ENCODE measurements around the gene FNDC3A. TPM values are rescaled to one million over a fixed set of nuclear protein-coding genes. Genes with fewer than 3 reads are reported as not detected.

The FNDC3A gene
- total RNA-seq, 2 donors from 2014 or later: 35.3 to 39.0 TPM

- H3K27me3 Mint-ChIP-seq: peaks cover 0 to 2% of the 10 kb centered on the region in 2 donors
- ATAC-seq: peak in 1 of 2 donors; percentile 59
- H3K9me3 Mint-ChIP-seq: no peaks in the 10 kb centered on the region
- no peak for DNase-seq (ENCODE audit: low spot score)
- no peaks in the 10 kb centered on the region for H3K36me3 Mint-ChIP-seq
- H3K4me3 Mint-ChIP-seq: no peak overlapping the region
- H3K27ac Mint-ChIP-seq: no peak overlapping the region
- H3K4me1 Mint-ChIP-seq (ENCODE audit: low read depth in 2 of 2): no peaks in the 10 kb centered on the region
These were observed 264.3 kb downstream of the FNDC3A start for GRCh38 chr13:49240017-49240416.

- Mint-ChIP-seq H3K27me3 (peaks cover 0 to 2% of the 10 kb centered on the region in 2 donors), H3K9me3 (no peaks in the 10 kb centered on the region), H3K4me3 (no peak overlapping the region), H3K36me3 (no peaks in the 10 kb centered on the region), H3K4me1 (ENCODE audit: low read depth in 2 of 2) (no peaks in the 10 kb centered on the region), H3K27ac (no peak overlapping the region)
- no peak for DNase-seq (ENCODE audit: low spot score)
- no peak for ATAC-seq
These were observed 265.6 kb downstream of the FNDC3A start for GRCh38 chr13:49241296-49241695.

GRCh38 chr13:49245101-49245500 lies 269.4 kb downstream of the FNDC3A start:
- Mint-ChIP-seq H3K4me3 (no peak overlapping the region), H3K27me3 (peaks cover 0 to 2% of the 10 kb centered on the region in 2 donors), H3K4me1 (ENCODE audit: low read depth in 2 of 2) (peaks cover 16 to 22% of the 10 kb centered on the region in 2 donors), H3K27ac (no peak overlapping the region), H3K36me3 (peaks cover 2% of the 10 kb centered on the region), H3K9me3 (no peaks in the 10 kb centered on the region)
- no peak for DNase-seq (ENCODE audit: low spot score)
- no peak for ATAC-seq

DNA sequence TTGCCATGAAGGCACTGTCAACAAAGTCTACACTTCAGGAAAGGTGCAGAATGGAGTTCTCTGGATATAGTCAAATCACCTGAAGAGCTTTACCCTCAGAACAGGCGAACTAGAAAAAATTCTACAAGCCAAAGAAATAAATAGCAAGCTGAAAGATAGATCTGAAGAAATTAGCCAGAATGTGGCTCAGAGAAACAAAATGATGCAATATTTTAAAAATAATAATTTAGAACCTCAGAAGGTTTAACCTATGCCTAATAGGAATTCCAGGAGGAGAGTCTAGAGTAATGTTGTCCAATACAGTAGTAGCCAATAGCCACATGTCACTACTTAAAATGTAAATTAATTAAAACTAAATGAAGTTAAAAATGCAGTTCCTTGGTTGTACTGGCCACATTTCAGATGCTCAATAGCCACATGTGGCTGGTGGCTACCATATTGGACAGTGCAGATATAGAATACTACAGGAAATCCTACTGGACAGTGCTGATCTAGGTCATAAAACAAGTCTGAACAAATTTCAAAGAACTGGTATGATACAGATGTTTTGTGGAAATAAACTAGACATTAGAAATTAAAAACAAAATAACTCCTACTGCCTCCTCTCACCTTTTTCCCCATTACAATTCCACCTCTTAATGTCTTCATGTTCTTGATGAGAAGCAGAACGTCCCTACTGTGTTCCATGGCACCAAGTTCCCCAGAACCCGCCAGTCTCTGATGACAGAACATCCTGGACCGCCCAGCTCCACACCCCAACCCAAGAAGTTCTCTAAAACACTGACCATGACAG lies 271.3 kb downstream of the FNDC3A start:
- peak overlapping the region; percentile 87 to 95 for H3K27ac Mint-ChIP-seq
- H3K4me1 Mint-ChIP-seq (ENCODE audit: low read depth in 2 of 2): peaks cover 20 to 26% of the 10 kb centered on the region in 2 donors
- H3K4me3 Mint-ChIP-seq: peak overlapping the region; percentile 98
- H3K36me3 Mint-ChIP-seq: peaks cover 7% of the 10 kb centered on the region
- DNase-seq (ENCODE audit: low spot score) (no peak), ATAC-seq (peak; percentile 62 to 67)
- peaks cover 0 to 2% of the 10 kb centered on the region in 2 donors for H3K27me3 Mint-ChIP-seq
- H3K9me3 Mint-ChIP-seq: no peaks in the 10 kb centered on the region

DNA sequence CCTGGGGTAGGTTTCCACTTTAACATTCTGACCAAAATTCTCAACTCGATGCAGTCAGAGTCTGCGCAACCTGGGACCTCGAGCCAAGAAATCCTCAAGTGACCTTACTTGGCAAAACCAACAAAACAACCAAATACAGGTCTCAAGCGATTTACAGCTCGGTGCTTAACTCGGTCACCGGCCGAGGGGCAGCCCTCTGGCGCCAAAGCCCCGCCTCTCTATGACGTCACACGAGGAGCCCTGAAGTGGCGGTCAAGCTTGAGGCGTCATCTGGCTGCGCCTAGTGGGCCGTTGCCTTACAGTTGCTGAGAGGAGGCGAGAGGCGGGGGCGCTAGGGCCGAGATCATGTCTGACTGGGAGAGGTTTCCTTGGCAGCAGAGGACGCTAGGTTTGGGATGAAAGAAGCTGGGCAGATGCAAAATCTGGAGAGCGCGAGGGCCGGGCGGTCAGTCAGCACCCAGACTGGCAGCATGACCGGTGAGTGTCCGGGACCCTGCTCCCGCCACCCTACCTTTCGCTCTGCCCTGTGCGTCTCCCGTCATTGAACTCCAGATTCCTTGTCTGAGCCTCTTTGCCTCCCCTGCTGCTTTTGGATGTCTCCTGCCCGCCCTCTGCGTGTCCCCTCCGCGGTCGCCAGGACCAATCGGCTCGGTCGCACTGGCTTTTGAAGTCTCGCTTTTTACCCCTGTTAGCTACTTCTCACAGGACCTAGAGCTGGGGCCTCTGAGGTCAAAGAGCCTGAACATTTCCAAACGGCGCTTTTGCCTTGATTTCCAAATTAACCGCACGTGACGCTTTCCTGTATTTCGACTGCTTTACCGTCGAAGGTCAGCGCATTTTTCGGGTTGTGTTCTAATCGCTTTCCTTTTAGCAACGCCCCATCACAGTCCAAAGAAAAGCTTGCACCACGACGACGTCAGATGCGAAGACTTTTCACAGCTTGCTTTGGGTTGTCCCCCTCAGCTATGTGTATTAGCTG lies 272.2 kb downstream of the FNDC3A start, which contains the start of gene CDADC1:
CDADC1 (plus strand) TSS at position 283 of the 979 bp plus-strand sequence; CDS start at position 396, 113 bp downstream.
- Mint-ChIP-seq H3K9me3 (no peaks in the 10 kb centered on the region), H3K27ac (peak within 1 kb of the TSS; percentile 87 to 95), H3K4me3 (peak within 1 kb of the TSS; percentile 98), H3K36me3 (peaks cover 7% of the 10 kb centered on the region), H3K4me1 (ENCODE audit: low read depth in 2 of 2) (peaks cover 21 to 26% of the 10 kb centered on the region in 2 donors), H3K27me3 (peaks cover 0 to 2% of the 10 kb centered on the region in 2 donors)
- ATAC-seq (peak; percentile 97 to 98), DNase-seq (ENCODE audit: low spot score) (peak; percentile 96)

GRCh38 chr13:49248622-49249002 lies 272.9 kb downstream of the FNDC3A start:
- Mint-ChIP-seq H3K4me1 (ENCODE audit: low read depth in 2 of 2) (peaks cover 24 to 33% of the 10 kb centered on the region in 2 donors), H3K36me3 (peaks cover 7% of the 10 kb centered on the region), H3K27ac (peak overlapping the region; percentile 87 to 95), H3K27me3 (peaks cover 0 to 2% of the 10 kb centered on the region in 2 donors), H3K9me3 (no peaks in the 10 kb centered on the region), H3K4me3 (peak overlapping the region; percentile 98)
- no peak for ATAC-seq
- no peak for DNase-seq (ENCODE audit: low spot score)

GRCh38 chr13:49251326-49251725 lies 275.6 kb downstream of the FNDC3A start:
- H3K27ac Mint-ChIP-seq: no peak overlapping the region
- H3K9me3 Mint-ChIP-seq: no peaks in the 10 kb centered on the region
- H3K36me3 Mint-ChIP-seq: peaks cover 7% of the 10 kb centered on the region
- H3K4me1 Mint-ChIP-seq (ENCODE audit: low read depth in 2 of 2): peaks cover 32 to 50% of the 10 kb centered on the region in 2 donors
- no peak for ATAC-seq
- no peak for DNase-seq (ENCODE audit: low spot score)
- no peaks in the 10 kb centered on the region for H3K27me3 Mint-ChIP-seq
- H3K4me3 Mint-ChIP-seq: no peak overlapping the region

- no peak overlapping the region for H3K4me3 Mint-ChIP-seq
- H3K27ac Mint-ChIP-seq: no peak overlapping the region
- H3K4me1 Mint-ChIP-seq (ENCODE audit: low read depth in 2 of 2): peaks cover 27 to 49% of the 10 kb centered on the region in 2 donors
- peaks cover 7% of the 10 kb centered on the region for H3K36me3 Mint-ChIP-seq
- H3K9me3 Mint-ChIP-seq: no peaks in the 10 kb centered on the region
- no peaks in the 10 kb centered on the region for H3K27me3 Mint-ChIP-seq
- DNase-seq (ENCODE audit: low spot score) (no peak), ATAC-seq (peak in 1 of 2 donors; percentile 55)
These were observed 277.6 kb downstream of the FNDC3A start for GRCh38 chr13:49253310-49253709.

DNA sequence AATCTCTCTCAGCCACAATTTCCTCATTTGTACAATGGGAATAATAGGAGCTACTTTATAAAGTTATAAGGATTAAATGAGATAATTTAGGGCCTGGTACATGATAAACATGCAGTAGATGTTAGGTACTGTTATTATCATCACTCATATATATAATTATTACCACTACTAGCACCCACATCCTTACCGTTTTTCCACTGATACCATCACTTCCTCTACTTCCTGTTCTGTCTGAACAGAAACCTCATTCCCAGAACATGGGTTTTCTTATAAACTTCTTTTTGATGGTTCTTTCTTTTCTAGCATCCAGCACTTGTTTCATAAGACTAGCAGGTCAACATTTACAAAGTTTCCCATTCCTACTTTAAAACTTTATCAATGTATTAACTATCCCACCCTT lies 278.3 kb downstream of the FNDC3A start:
- Mint-ChIP-seq H3K9me3 (no peaks in the 10 kb centered on the region), H3K4me3 (peak overlapping the region; percentile 16), H3K27ac (peak overlapping the region; percentile 2 to 85), H3K36me3 (peaks cover 7% of the 10 kb centered on the region), H3K4me1 (ENCODE audit: low read depth in 2 of 2) (peaks cover 25 to 44% of the 10 kb centered on the region in 2 donors), H3K27me3 (no peaks in the 10 kb centered on the region)
- no peak for ATAC-seq
- DNase-seq (ENCODE audit: low spot score): no peak

DNA sequence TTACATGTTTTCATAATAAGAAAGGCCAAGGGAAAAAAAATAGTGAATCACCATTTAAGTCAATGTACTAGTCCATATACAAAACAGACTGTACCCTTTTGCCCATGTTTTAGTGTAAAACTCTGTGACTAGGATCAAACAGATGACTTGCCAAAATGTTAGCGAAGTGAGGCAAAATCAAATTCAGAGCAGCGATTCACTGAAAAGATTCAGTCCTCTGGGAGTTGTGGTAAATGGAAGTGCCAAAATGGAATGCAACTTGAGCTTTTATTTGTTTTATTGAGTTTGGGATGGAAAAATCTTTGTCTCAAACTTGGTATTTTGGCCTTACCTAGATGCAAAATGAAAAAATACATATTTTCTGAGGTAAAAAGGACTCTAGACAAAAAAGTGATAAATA lies 281.1 kb downstream of the FNDC3A start:
- Mint-ChIP-seq H3K9me3 (no peaks in the 10 kb centered on the region), H3K36me3 (peaks cover 17% of the 10 kb centered on the region), H3K4me3 (peak overlapping the region; percentile 80), H3K27me3 (no peaks in the 10 kb centered on the region), H3K4me1 (ENCODE audit: low read depth in 2 of 2) (peaks cover 20 to 32% of the 10 kb centered on the region in 2 donors), H3K27ac (peak overlapping the region; percentile 20 to 39)
- DNase-seq (ENCODE audit: low spot score) (no peak), ATAC-seq (no peak)

- DNase-seq (ENCODE audit: low spot score): peak; percentile 63
- peaks cover 17% of the 10 kb centered on the region for H3K36me3 Mint-ChIP-seq
- no peaks in the 10 kb centered on the region for H3K9me3 Mint-ChIP-seq
- H3K27ac Mint-ChIP-seq: peak overlapping the region; percentile 61 to 85
- H3K27me3 Mint-ChIP-seq: no peaks in the 10 kb centered on the region
- ATAC-seq: peak in 1 of 2 donors; percentile 52
- peaks cover 16 to 28% of the 10 kb centered on the region in 2 donors for H3K4me1 Mint-ChIP-seq (ENCODE audit: low read depth in 2 of 2)
- H3K4me3 Mint-ChIP-seq: peak overlapping the region; percentile 80
These were observed 282.5 kb downstream of the FNDC3A start for GRCh38 chr13:49258089-49258796.

All from natural killer cell treated with Interleukin-12 subunit alpha and Interleukin-12 subunit beta and Interleukin-15 and Interleukin-18, amount 100 ng/mL, for 72 hours (primary cell).